H1 (cell line): ENCODE results near the gene NFXL1. TPM values are rescaled to one million over a fixed set of nuclear protein-coding genes. Genes with fewer than 3 reads are reported as not detected.

Experiments used
- CTCF ChIA-PET: fragments of 300-600 bp; sonication (Branson Sonifier 250); formaldehyde crosslinking; loops from one replicate; lab custom pipeline; 2021; ENCODE audit not compliant: partially characterized antibody; lab: Charles Lee
- POLR2A ChIA-PET: fragments of 300-600 bp; sonication (Branson Sonifier 250); formaldehyde crosslinking; loops from one replicate; lab custom pipeline; 2021; ENCODE audit warnings: inconsistent platforms; ENCODE audit not compliant: partially characterized antibody; lab: Charles Lee
- DNase-seq, 2 experiments: peaks; one replicate each; pipeline versions ENCODE4 v3.0.0 to v3.0.0-alpha.2; 2010 to 2022; ENCODE audit warnings: low spot score in 2 of 2, low read depth in 1 of 2, mixed read lengths in 1 of 2
- FAIRE-seq: peaks from 2 replicates; lab custom pipeline; 2011; peaks lifted over from hg19 to GRCh38; lab: Jason Lieb, UNC
- H2AFZ ChIP-seq: 2 replicates; pipeline ENCODE4 v1.8.1; 2012; ENCODE audit warnings: low read length, inconsistent platforms
- H2AK5ac ChIP-seq: 2 replicates; pipeline ENCODE4 v1.6.1; 2013; ENCODE audit warnings: low read depth, low read length
- H2BK120ac ChIP-seq: replicated peaks from 2 replicates; pipeline ENCODE3; 2013; ENCODE audit warnings: low read depth, low read length, inconsistent platforms
- H2BK12ac ChIP-seq: 2 replicates; pipeline ENCODE4 v1.6.1; 2013; ENCODE audit warnings: low read depth, low read length
- H2BK15ac ChIP-seq: 2 replicates; pipeline ENCODE4 v1.6.1; 2013; ENCODE audit warnings: low read length
- H2BK20ac ChIP-seq: 2 replicates; pipeline ENCODE4 v1.6.1; 2013; ENCODE audit warnings: low read length
- H2BK5ac ChIP-seq: 2 replicates; pipeline ENCODE4 v1.6.1; 2013; ENCODE audit warnings: low read depth, low read length
- H3K14ac ChIP-seq: 2 replicates; pipeline ENCODE4 v1.6.1; 2013; ENCODE audit warnings: inconsistent platforms; ENCODE audit not compliant: insufficient read length
- H3K18ac ChIP-seq: 2 replicates; pipeline ENCODE4 v1.6.1; 2013; ENCODE audit warnings: low read length; ENCODE audit errors: extremely low read depth
- H3K23ac ChIP-seq: 2 replicates; pipeline ENCODE4 v1.6.1; 2013; ENCODE audit warnings: inconsistent platforms; ENCODE audit not compliant: insufficient read length
- H3K23me2 ChIP-seq: 2 replicates; pipeline ENCODE4 v1.6.1; 2013; ENCODE audit warnings: low read depth, low read length
- H3K27ac ChIP-seq: 2 replicates; pipeline ENCODE4 v1.6.1; 2011; ENCODE audit warnings: low read depth, low read length, inconsistent platforms
- H3K27me3 ChIP-seq, 4 experiments: replicated peaks in 1 of 4; 1 replicate in 1 of 4; 2 replicates in 3 of 4; pipeline versions ENCODE4 v1.6.1 to v1.8.1; 2011 to 2013; ENCODE audit warnings: low read length in 3 of 4, mild to moderate bottlenecking in 3 of 4, inconsistent platforms in 2 of 4, mixed read lengths in 2 of 4, moderate library complexity in 1 of 4; ENCODE audit not compliant: control insufficient read depth in 3 of 4, insufficient read depth in 3 of 4; ENCODE audit errors: extremely low read depth in 1 of 4
- H3K36me3 ChIP-seq, 4 experiments: 2 replicates each; pipeline versions ENCODE4 v1.6.1 to v1.8.1; 2011 to 2013; ENCODE audit warnings: mild to moderate bottlenecking in 4 of 4, low read length in 3 of 4, moderate library complexity in 2 of 4, control low read depth in 1 of 4, inconsistent platforms in 1 of 4; ENCODE audit not compliant: insufficient read depth in 4 of 4, control insufficient read depth in 2 of 4
- H3K4ac ChIP-seq: replicated peaks from 2 replicates; pipeline ENCODE3; 2013; ENCODE audit warnings: low read length, low read depth, mixed read lengths, inconsistent platforms; ENCODE audit not compliant: insufficient read length
- H3K4me1 ChIP-seq, 4 experiments: replicated peaks in 1 of 4; 1 replicate in 1 of 4; 2 replicates in 3 of 4; pipeline versions ENCODE4 v1.6.1 to v1.8.1; 2011 to 2013; ENCODE audit warnings: low read length in 3 of 4, inconsistent platforms in 2 of 4, mixed read lengths in 1 of 4; ENCODE audit not compliant: insufficient read depth in 4 of 4, control insufficient read depth in 3 of 4
- H3K4me2 ChIP-seq, 2 experiments: 2 replicates each; pipeline versions ENCODE4 v1.6.1 to v1.8.1; 2011 to 2013; ENCODE audit warnings: low read depth in 2 of 2, low read length in 2 of 2, control low read depth in 1 of 2, inconsistent platforms in 1 of 2, mild to moderate bottlenecking in 1 of 2; ENCODE audit not compliant: insufficient read depth in 1 of 2
- H3K4me3 ChIP-seq, 4 experiments: fragments of 200-600, 300-600 bp in 1 of 4; sonication (generic), shearing (Covaris generic), sonication (Bioruptor Twin) in 1 of 4; 2 replicates each; pipeline versions ENCODE4 v1.5.1 to v1.8.1; 2011 to 2016; ENCODE audit warnings: low read length in 4 of 4, low read depth in 3 of 4, control low read depth in 2 of 4, inconsistent platforms in 2 of 4, mild to moderate bottlenecking in 2 of 4, mixed read lengths in 1 of 4, moderate library complexity in 1 of 4; ENCODE audit not compliant: insufficient read depth in 2 of 4; ENCODE audit errors: extremely low read depth in 1 of 4
- H3K56ac ChIP-seq: replicated peaks from 2 replicates; pipeline ENCODE3; 2013; ENCODE audit warnings: low read depth, mild to moderate bottlenecking, mixed read lengths, low read length, inconsistent platforms; ENCODE audit not compliant: insufficient read length
- H3K79me1 ChIP-seq: 2 replicates; pipeline ENCODE4 v1.6.1; 2013; ENCODE audit warnings: low read depth, low read length, control low read depth
- H3K79me2 ChIP-seq, 2 experiments: 2 replicates each; pipeline versions ENCODE4 v1.6.1 to v1.8.1; 2012 to 2013; ENCODE audit warnings: low read length in 2 of 2, mild to moderate bottlenecking in 2 of 2, inconsistent platforms in 1 of 2; ENCODE audit not compliant: insufficient read depth in 2 of 2, control insufficient read depth in 1 of 2
- H3K9ac ChIP-seq, 4 experiments: replicated peaks in 1 of 4; 1 replicate in 1 of 4; 2 replicates in 3 of 4; pipeline versions ENCODE4 v1.6.1 to v1.8.1; 2011 to 2013; ENCODE audit warnings: low read depth in 3 of 4, low read length in 3 of 4, control low read depth in 2 of 4, mild to moderate bottlenecking in 2 of 4, moderate library complexity in 2 of 4, inconsistent platforms in 1 of 4; ENCODE audit errors: extremely low read depth in 1 of 4
- H3K9me3 ChIP-seq, 2 experiments: 2 replicates each; pipeline versions ENCODE4 v1.6.1 to v1.8.1; 2012 to 2013; ENCODE audit warnings: mild to moderate bottlenecking in 2 of 2, moderate library complexity in 2 of 2, control low read depth in 1 of 2, inconsistent platforms in 1 of 2, low read depth in 1 of 2, low read length in 1 of 2, mixed read lengths in 1 of 2; ENCODE audit not compliant: insufficient read depth in 2 of 2
- H4K20me1 ChIP-seq, 2 experiments: replicated peaks in 1 of 2; 2 replicates each; pipeline versions ENCODE3 to v1.8.1; 2011 to 2013; ENCODE audit warnings: inconsistent platforms in 2 of 2, low read length in 2 of 2, mild to moderate bottlenecking in 1 of 2; ENCODE audit not compliant: insufficient read depth in 2 of 2, control insufficient read depth in 1 of 2
- H4K5ac ChIP-seq: 2 replicates; pipeline ENCODE4 v1.6.1; 2013; ENCODE audit warnings: low read length, low read depth, mixed read lengths, inconsistent platforms; ENCODE audit not compliant: insufficient read length
- H4K8ac ChIP-seq: 2 replicates; pipeline ENCODE4 v1.8.0; 2013; ENCODE audit warnings: mild to moderate bottlenecking, moderate library complexity, low read length, inconsistent platforms; ENCODE audit not compliant: insufficient read depth; ENCODE audit errors: extremely low read depth
- H4K91ac ChIP-seq: replicated peaks from 2 replicates; pipeline ENCODE3; 2013; ENCODE audit warnings: low read length, mixed read lengths, inconsistent platforms; ENCODE audit not compliant: insufficient read length
- ASH2L ChIP-seq: fragments of 200-600, 300-600 bp; sonication (generic); IDR thresholded peaks from one replicate; pipeline ENCODE4 v1.7.1; 2017; ENCODE audit warnings: low read length
- CHD1 ChIP-seq: IDR thresholded peaks from 2 replicates; pipeline ENCODE4 v1.6.1; 2012; ENCODE audit warnings: low read depth, low read length, improper control_type of control experiment
- EGR1 ChIP-seq: IDR thresholded peaks from 2 replicates; pipeline ENCODE4 v1.6.1; 2011; ENCODE audit warnings: low read depth, low read length, borderline replicate concordance
- FOSL1 ChIP-seq: IDR thresholded peaks from 2 replicates; pipeline ENCODE4 v1.6.1; 2011; ENCODE audit warnings: mild to moderate bottlenecking, low read depth, low read length, moderate library complexity; ENCODE audit not compliant: insufficient read depth
- GTF2F1 ChIP-seq: IDR thresholded peaks from 2 replicates; pipeline ENCODE4 v1.6.1; 2012; ENCODE audit warnings: low read depth, low read length, improper control_type of control experiment, borderline replicate concordance
- KDM1A ChIP-seq: fragments of 200-600, 300-600 bp; sonication (generic); IDR thresholded peaks from 2 replicates; pipeline ENCODE4 v1.7.1; 2016; ENCODE audit warnings: mild to moderate bottlenecking, low read length, borderline replicate concordance
- MAFK ChIP-seq: IDR thresholded peaks from 2 replicates; pipeline ENCODE4 v1.6.1; 2012; ENCODE audit warnings: low read depth, mild to moderate bottlenecking, improper control_type of control experiment, low read length
- NANOG ChIP-seq: IDR thresholded peaks from 2 replicates; pipeline ENCODE4 v1.6.1; 2011; ENCODE audit warnings: low read length, low read depth, mild to moderate bottlenecking, inconsistent platforms; ENCODE audit not compliant: insufficient read depth, poor library complexity, severe bottlenecking
- PHF8 ChIP-seq: fragments of 200-600 bp; sonication (generic); conservative IDR thresholded peaks from 2 replicates; pipeline ENCODE4 v1.7.1; 2012; ENCODE audit warnings: low read depth, mild to moderate bottlenecking, inconsistent platforms, low read length, moderate library complexity
- RAD21 ChIP-seq, 2 experiments: IDR thresholded peaks in 1 of 2; conservative IDR thresholded peaks in 1 of 2; 2 replicates each; pipeline ENCODE4 v1.6.1; 2011; ENCODE audit warnings: low read depth in 2 of 2, low read length in 2 of 2, improper control_type of control experiment in 1 of 2, inconsistent platforms in 1 of 2, mild to moderate bottlenecking in 1 of 2, moderate library complexity in 1 of 2
- RNF2 ChIP-seq: fragments of 200-900, 300-1000 bp; sonication (generic); IDR thresholded peaks from 2 replicates; pipeline ENCODE4 v1.7.1; 2016; ENCODE audit warnings: borderline replicate concordance, low read depth, mild to moderate bottlenecking, antibody characterized with exemption, low read length; ENCODE audit not compliant: poor library complexity, severe bottlenecking; ENCODE audit errors: missing control alignments
- SIN3A ChIP-seq, 2 experiments: IDR thresholded peaks in 1 of 2; conservative IDR thresholded peaks in 1 of 2; 2 replicates each; pipeline ENCODE4 v1.6.1; 2011 to 2012; ENCODE audit warnings: low read length in 2 of 2, improper control_type of control experiment in 1 of 2, low read depth in 1 of 2, mild to moderate bottlenecking in 1 of 2
- TAF1 ChIP-seq: IDR thresholded peaks from 2 replicates; pipeline ENCODE4 v1.6.1; 2011; ENCODE audit warnings: mild to moderate bottlenecking, low read depth, low read length
- TCF12 ChIP-seq: IDR thresholded peaks from 2 replicates; pipeline ENCODE4 v1.6.1; 2011; ENCODE audit warnings: low read depth, mild to moderate bottlenecking, low read length
- WGBS, 2 experiments: shearing (Covaris generic) in 1 of 2; methylation state at CpG; one replicate each; pipeline versions ENCODE4 v1.1.6 to v1.1.7; 2013 to 2015; ENCODE audit warnings: low lambda C conversion rate in 2 of 2, mixed read lengths in 2 of 2, inconsistent platforms in 1 of 2, low coverage in 1 of 2, missing lambda C conversion rate in 1 of 2; ENCODE audit not compliant: insufficient replicate concordance in 2 of 2, insufficient coverage in 1 of 2, insufficient read length in 1 of 2; ENCODE audit errors: extremely low coverage in 1 of 2, missing lambda C conversion rate in 1 of 2; 5-methylcytosine and 5-hydroxymethylcytosine counted together
- polyA plus RNA-seq, 7 experiments: library from polyadenylated mRNA; depleted of rRNA in 3 of 7; stranded (reverse) in 5 of 7; unstranded in 2 of 7; fragments of >200 nt in 5 of 7; fragments of 200-250 nt in 2 of 7; gene quantifications; 1 replicate in 5 of 7; 2 replicates in 1 of 7; 4 replicates in 1 of 7; pipeline versions ENCODE4 v1.2.1 to v1.2.3, GENCODE V29; 2011 to 2013; ENCODE audit warnings: missing spikeins in 2 of 7, mixed read lengths in 2 of 7
- total RNA-seq: library from RNA; stranded (reverse); fragmentation: NEBNext Ultra II Directional; extraction: Animal tissue kit (Norgen Biotek cat#: 25700); gene quantifications from 2 replicates; pipeline ENCODE4 v1.2.1, GENCODE V29; 2021

NFXL1 gene
- total and polyA plus RNA-seq, 2 of the 8 experiments (the other 6 are each of a cell fraction or from before 2014, with no cell fraction given) = 10.0 to 29.5 TPM

DNA sequence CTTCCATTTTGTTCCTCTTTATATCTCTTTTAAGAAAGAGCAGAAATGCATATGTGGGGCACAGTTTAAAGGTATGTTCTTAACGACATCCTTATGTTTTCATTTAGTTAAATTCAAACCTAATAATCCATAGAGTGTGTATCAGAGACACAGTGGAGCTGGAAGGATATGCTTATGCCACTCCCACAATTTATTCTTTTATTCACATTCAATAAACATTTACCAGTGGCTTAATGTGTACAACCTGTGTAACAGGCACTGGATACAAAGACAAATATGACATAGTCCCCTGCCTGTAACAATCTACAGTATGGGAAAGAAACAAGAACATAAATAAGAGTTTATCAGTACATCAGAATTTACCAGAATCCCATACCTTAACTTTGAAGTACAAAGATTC is 54.1 kb downstream of the NFXL1 start:
- no peak overlapping the region for H2BK5ac ChIP-seq
- no peak overlapping the region for H3K27ac ChIP-seq
- no peaks in the 10 kb centered on the region for H3K4me1 ChIP-seq
- no peak overlapping the region for H3K4ac ChIP-seq
- H2BK15ac ChIP-seq = no peak overlapping the region
- no peak for FAIRE-seq
- H3K4me3 ChIP-seq = no peak overlapping the region
- ChIA-PET POLR2A (no interaction called here), CTCF (interaction anchor here (1.1 to 1.4 kb wide), 2 partner anchors 9 to 123 kb away, joined by 3 read pairs; no protein-coding TSS in a partner anchor)
- no peak for DNase-seq
- H3K9ac ChIP-seq = no peak overlapping the region
- no peak overlapping the region for H3K23ac ChIP-seq
- no peaks in the 10 kb centered on the region for H3K9me3 ChIP-seq
- H3K79me1 ChIP-seq = no peaks in the 10 kb centered on the region
- H4K91ac ChIP-seq = no peak overlapping the region
- H4K5ac ChIP-seq = no peak overlapping the region
- H3K56ac ChIP-seq = no peak overlapping the region
- H3K79me2 ChIP-seq = no peaks in the 10 kb centered on the region; a peak in 1 of 4 replicates
- no peak overlapping the region for H3K4me2 ChIP-seq
- no peaks in the 10 kb centered on the region for H4K20me1 ChIP-seq
- H2BK12ac ChIP-seq = no peak overlapping the region
- no peak overlapping the region for H2BK20ac ChIP-seq
- peaks cover 0 to 4% (median 0%) of the 10 kb centered on the region in 4 experiments; a peak in 3 of 8 replicates for H3K36me3 ChIP-seq
- H2AK5ac ChIP-seq = no peak overlapping the region
- no peak overlapping the region for H3K14ac ChIP-seq
- WGBS, 2 experiments = 93% methylated on average over 1 of the region's 1 CpG; no CpG with 5 or more reads in 1 of the 2 experiments
- no peak overlapping the region for H2AFZ ChIP-seq
- no peak overlapping the region for H3K18ac ChIP-seq
- H3K27me3 ChIP-seq = no peaks in the 10 kb centered on the region
- H2BK120ac ChIP-seq = no peak overlapping the region
- no peak overlapping the region for H4K8ac ChIP-seq
- no peaks in the 10 kb centered on the region for H3K23me2 ChIP-seq
- TF ChIP-seq KDM1A (no peak), FOSL1 (no peak), RNF2 (no peak), EGR1 (no peak), NANOG (no peak), SIN3A (conservative IDR thresholded peaks at IDR 0.05 in 1 of 2, IDR thresholded peaks at IDR 0.05 in 1 of 2; ENCODE audit: low read depth in 1 of 2, low read length in 2 of 2) (no peak), CHD1 (no peak), RAD21 (IDR thresholded peaks at IDR 0.05 in 1 of 2, conservative IDR thresholded peaks at IDR 0.05 in 1 of 2; ENCODE audit: low read depth in 2 of 2, low read length in 2 of 2) (no peak), TCF12 (no peak), ASH2L (no peak), MAFK (no peak), GTF2F1 (no peak), TAF1 (no peak), PHF8 (no peak)
